NCI-H524 treated with DMSO at 0.1 percent for 48 hours (cell line): Measurements from ENCODE around the gene DEAF1.
"Not testable (repeated sequence)": the region's sequence is repeated elsewhere in the genome, so short reads cannot be mapped to it uniquely, and the experiment has no call there.

Experiments
- DNase-seq: peaks from one replicate; lab custom pipeline; 2025; lab: John Stamatoyannopoulos, UW

Gene DEAF1, protein sequence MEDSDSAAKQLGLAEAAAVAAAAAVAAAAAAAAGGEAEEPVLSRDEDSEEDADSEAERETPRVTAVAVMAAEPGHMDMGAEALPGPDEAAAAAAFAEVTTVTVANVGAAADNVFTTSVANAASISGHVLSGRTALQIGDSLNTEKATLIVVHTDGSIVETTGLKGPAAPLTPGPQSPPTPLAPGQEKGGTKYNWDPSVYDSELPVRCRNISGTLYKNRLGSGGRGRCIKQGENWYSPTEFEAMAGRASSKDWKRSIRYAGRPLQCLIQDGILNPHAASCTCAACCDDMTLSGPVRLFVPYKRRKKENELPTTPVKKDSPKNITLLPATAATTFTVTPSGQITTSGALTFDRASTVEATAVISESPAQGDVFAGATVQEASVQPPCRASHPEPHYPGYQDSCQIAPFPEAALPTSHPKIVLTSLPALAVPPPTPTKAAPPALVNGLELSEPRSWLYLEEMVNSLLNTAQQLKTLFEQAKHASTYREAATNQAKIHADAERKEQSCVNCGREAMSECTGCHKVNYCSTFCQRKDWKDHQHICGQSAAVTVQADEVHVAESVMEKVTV

DNA sequence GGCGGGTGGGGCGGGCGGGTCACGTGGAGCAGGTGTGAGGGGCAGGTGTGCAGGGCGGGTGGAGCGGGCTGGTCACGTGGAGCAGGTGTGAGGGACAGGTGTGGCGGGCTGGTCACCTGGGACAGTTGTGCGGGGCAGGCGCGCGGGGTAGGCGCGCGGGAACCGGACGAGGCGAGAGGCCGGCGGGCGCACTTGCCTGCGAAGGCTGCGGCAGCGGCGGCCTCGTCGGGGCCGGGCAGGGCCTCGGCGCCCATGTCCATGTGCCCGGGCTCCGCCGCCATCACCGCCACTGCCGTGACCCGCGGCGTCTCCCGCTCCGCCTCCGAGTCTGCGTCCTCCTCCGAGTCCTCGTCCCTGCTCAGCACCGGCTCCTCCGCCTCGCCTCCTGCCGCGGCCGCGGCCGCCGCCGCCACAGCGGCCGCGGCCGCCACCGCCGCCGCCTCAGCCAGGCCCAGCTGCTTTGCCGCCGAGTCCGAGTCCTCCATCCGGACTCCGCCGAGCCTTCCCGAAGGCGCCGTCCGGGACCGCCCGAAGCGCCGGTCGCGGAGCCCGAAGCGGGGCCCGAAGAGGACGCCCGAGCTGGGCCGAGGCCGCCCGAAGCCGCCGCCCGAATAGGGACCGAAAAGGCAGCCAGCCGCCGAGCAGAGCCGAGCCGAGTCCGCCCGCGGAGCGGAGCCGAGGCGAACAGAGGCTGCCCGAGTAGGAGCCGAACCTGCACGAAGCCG, at the start of gene DEAF1:
Gene DEAF1 (minus strand): TSS at position 660 of the 725 bp plus-strand sequence. CDS start 175 bp downstream, at position 485.
- DNase-seq, result peak; percentile 54

DNA sequence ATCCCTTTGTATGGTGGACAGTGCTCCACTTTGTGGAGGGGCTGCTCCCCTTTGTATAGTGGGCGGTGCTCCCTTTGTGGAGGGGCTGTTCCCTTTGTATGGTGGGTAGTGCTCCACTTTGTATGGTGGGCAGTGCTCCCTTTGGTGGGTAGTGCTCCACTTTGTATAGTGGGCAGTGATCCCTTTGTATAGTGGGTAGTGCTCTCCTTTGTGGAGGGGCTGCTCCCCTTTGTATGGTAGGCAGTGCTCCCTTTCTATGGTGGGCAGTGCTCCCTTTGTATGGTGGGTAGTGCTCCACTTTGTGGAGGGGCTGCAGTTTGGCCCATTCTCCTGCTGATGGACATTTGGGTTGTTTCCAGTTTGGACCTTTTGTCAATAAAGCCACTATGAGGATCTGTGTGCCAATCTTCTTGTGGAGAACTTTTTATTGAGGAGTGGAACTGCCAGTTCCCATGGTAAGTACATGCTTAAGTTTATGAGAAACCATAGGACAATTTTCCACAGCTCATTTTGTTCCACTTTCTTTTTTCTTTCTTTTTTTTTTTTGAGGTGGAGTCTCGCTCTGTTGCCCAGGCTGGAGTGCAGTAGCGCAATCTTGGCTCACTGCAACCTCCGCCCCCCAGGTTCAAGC, 47.7 kb upstream of the DEAF1 start:
- DNase-seq, result no peak

DNA sequence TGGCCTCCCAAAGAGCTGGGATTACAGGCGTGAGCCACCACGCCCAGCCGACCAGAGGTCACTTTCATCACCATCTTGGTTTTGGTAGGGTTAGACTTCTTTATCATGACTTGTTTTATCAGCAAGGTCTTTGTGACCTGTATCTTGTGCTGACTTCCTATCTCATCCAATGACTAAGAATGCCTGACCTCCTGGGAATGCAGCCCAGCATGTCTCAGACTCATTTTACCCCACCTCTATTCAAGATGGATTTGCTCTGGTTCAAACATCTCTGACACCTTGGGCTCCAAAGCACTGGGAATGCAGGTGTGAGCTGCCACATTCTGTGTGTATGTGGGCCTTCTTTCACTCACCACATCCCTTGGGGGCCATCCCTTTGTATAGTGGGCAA, 47.1 kb upstream of the DEAF1 start:
- no peak for DNase-seq

DNA sequence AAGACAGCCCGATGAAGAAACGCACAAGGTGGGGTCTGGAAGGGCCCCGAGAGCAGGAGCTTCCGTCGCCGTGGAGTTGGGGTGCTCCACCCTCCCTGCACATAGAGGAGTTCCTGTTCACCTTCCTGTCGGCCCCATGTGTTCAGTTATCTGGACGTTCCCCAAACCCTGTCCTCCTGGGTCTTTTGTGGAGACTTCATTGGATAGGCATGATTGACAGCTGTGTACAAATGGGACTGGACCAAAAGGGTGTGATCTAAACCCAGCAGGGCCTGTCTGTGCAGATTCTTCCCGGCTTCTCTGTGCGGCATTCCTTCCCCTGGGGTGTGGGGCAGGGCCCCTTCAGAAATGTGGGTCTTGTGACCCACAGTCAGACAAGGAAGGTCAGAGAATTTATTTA, 42.9 kb upstream of the DEAF1 start:
- DNase-seq, result not testable (repeated sequence)

DNA sequence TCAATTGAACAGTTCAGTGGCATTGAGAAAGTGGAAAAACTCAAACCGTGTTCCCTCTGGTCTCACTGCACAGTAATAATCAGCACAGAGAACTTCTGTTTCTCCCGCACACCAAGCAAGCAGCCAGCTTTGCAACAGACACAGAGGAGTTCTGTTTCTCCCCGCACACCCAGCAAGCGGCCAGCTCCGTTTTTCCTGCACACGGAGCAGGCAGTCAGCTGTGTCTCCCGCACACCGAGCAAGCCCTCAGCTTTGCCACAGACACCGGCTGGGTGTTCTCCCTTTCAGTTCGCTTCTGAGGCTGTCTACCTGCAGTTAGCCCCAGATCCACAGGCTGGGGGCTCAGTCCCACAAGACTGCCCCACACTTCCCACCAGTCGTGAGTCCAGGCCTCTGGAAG, 42.3 kb upstream of the DEAF1 start:
- no peak for DNase-seq

DNA sequence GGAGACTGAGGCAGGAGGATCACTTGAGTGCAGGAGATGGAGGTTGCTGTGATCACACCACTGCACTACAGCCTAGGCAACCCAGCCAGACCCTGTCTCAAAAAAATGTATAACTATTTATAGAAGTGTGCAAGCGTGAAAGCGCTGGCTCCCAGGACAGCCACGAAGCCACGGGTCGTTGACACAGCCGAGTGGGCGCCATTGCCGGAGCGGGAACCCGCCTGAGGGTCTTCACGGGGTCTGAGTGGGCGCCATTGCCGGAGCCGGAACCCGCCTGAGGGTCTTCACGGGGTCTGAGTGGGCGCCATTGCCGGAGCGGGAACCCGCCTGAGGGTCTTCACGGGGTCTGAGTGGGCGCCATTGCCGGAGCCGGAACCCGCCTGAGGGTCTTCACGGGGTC, 39.5 kb upstream of the DEAF1 start:
- DNase-seq, result not testable (repeated sequence)

DNA sequence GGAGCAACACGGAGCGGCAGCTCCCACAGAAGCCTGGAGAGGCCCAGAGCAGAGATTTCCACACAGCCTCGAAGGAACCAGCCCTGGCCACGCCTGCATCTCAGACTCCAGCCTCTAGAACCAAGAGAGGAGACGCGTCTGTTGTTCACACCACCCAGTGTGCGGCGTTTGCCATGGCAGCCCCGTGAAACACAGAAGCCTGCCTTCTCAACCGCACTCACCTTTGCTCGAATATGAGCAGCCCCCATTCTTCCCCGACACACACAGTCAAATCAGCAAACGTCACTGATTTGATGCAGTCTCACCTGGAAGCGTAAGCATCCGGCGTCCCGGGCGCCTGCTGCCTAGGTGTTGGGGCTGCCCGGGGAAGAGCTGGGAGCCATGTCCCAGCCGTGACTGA, 38.0 kb upstream of the DEAF1 start:
- no peak for DNase-seq

DNA sequence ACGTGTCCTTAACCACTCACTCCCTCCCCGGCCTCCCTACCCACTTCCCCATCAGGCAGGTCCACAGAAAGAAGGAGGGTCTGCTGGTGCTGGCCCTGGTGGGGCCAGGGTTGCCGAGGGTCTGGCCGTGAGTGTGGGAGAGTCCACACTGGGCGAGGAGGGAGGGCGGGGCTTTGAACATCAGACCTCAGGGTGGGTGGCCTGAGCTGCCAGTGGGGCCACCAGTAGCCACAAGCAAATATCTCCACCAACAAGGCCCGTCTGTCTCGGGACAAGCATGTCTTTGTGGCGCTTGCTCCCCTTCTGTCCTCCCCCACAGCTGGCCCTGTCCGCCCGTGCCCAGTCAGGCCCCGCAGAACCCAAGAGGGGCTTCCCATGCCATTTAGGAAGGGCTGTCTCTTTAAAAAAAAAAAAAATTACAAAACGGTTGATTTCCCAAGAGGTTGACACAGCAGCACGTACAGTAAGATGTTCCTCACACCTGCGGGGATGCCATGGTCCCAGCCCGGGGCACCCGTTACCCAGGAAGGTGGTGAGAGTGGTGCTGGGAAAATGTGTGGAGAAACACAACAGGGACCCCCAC, 34.6 kb upstream of the DEAF1 start:
- no peak for DNase-seq

DNA sequence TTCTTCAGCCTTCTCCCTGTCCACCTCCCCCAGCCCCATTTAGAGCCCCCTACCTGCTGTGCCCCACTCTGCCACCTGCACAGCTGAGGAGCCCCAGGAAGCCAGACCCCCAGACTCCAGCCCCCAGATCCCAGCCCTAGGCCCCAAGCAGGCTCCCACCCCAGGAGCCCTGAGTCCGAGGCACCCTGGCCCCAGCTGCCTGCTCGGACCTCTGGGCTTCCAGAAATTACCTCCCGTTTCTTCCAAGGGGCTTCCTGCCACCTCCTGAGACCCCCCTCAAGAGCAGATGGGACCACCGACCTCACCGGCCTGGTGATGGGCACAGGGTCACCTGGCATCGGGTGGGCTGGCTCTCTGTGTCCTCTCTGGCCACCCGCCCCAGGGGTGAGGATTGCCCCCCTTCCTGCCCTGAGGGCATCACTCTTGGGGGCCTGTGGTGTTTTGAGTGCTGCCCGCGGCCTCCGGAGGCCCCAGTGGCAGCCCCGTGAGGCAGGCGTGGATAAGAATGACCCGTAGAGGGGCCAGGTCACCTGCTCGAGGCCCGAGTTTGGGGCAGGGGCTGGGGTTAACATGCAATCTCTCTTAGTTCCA, 34.0 kb upstream of the DEAF1 start:
- DNase-seq, result no peak

DNA sequence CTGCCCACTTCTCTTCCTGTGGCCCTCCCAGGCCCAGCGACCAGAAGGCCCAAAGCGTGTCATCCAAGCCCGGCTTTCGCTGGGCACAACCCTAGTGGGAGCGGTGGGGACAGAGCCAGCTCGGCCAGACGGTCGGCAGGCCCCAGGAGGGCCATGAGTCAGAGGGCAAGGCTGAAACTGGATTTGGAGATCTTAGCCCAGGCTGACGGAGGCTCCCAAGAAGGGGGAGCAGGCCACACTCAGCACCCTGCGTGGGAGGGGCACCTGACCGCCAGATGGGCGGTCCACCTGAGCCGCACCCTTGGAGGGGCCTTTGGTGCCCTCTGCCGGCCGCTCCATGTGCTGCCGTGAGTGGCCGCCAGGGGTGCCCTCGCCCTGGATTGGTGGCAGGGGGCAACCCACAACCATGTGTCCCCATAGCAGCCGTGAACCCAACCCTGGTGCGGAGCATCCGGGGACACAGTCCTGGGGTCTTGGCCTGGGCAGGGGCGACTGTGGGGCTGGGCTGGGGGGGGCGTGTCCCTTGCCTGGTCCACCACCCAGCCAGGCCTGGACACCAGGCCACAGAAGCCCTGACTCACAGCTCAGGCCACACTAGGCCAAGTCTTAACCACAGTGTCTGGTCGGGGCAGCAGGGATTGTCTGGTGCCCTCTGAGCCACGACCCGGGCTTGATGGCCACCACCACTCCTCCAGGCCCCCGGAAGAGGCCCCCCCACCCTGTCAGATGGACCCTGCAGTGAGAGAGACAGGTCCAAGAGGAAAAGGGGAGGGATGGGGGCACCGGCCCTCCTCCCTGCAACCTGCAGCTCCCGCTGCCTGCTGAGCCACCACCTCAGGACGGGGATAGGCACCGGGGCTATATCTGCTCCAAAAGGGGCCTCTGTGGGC, 33.1 kb upstream of the DEAF1 start:
- no peak for DNase-seq

DNA sequence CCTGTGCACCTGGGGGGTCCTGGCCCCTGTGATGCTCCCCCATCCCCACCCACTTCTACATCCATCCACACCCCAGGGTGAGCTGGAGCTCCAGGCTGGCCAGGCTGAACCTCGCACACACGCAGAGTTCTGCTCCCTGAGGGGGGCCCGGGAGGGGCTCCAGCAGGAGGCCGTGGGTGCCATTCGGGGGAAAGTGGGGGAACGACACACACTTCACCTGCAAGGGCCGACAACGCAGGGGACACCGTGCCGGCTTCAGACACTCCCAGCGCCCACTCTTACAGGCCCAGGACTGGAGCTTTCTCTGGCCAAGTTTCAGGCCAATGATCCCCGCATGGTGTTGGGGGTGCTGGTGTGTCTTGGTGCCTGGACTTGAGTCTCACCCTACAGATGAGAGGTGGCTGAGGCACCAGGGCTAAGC, 32.3 kb upstream of the DEAF1 start:
- DNase-seq, result no peak

DNA sequence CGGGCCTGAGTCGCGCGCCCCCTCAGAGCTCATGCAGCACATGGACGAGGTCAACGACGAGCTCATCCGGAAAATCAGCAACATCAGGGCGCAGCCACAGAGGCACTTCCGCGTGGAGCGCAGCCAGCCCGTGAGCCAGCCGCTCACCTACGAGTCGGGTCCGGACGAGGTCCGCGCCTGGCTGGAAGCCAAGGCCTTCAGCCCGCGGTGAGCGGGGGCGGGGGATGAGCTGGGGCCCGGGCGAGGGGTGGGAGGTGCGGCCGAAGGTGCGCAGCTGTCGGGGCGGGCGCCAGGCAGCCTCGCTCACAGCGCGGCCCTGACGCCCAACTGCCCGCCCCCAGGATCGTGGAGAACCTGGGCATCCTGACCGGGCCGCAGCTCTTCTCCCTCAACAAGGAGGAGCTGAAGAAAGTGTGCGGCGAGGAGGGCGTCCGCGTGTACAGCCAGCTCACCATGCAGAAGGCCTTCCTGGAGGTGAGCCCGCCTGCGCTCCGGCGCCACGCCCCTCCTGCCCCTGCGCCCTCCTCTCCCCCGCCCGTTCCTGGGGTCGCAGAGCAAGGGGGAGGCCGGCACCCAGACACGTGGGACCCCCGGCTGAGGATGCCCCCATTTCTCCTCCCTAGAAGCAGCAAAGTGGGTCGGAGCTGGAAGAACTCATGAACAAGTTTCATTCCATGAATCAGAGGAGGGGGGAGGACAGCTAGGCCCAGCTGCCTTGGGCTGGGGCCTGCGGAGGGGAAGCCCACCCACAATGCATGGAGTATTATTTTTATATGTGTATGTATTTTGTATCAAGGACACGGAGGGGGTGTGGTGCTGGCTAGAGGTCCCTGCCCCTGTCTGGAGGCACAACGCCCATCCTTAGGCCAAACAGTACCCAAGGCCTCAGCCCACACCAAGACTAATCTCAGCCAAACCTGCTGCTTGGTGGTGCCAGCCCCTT, 31.5 kb upstream of the DEAF1 start:
- no peak for DNase-seq

DNA sequence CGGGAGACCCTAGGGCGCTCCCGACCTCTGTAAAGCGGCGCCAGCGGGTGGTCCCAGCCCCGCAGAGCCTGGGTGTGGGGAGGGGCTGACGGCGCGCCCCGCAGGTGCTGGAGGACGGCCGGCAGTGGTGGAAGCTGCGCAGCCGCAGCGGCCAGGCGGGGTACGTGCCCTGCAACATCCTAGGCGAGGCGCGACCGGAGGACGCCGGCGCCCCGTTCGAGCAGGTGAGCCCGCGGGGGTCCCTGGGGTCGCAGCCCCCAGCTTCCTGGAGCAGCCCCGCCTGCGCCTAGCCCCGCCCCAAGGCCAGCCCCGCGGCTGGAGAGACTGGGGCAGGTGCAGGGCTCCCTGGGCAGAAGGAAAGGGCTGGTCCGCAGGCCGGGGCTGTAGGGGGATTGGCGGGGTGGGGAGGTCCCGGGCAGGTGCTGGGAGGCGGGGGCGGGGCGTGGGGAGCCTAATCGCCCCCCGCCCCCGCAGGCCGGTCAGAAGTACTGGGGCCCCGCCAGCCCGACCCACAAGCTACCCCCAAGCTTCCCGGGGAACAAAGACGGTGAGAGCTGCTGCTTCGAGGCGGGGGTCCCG, 30.7 kb upstream of the DEAF1 start:
- no peak for DNase-seq

DNA sequence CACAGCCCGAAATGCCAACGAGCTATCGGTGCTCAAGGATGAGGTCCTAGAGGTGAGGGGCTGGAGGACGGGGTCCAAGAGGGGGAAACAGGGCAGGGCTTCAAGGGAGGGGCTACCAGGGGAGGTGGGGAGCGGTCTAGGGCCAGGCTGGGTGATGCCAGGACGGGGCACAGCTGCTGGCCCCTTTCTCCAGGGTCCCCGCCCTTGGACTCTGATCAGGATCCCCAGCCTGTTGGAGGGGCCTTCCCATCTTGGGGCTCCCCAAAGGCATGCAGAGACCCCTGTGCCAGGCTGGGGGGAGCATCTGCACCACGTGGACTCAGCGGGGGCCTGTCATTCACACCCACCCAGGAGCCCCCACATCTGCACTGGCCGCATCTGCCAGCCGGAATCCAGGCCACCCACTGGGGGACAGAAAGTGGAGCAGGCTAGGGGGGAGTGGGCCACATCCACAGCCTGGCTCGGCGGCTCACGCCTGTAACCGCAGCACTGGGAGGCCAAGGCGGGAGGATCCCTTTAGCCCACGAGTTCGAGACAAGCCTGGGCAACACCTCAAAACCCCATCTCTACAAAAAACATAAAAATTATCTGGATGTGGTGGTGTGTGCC, 29.9 kb upstream of the DEAF1 start:
- no peak for DNase-seq

DNA sequence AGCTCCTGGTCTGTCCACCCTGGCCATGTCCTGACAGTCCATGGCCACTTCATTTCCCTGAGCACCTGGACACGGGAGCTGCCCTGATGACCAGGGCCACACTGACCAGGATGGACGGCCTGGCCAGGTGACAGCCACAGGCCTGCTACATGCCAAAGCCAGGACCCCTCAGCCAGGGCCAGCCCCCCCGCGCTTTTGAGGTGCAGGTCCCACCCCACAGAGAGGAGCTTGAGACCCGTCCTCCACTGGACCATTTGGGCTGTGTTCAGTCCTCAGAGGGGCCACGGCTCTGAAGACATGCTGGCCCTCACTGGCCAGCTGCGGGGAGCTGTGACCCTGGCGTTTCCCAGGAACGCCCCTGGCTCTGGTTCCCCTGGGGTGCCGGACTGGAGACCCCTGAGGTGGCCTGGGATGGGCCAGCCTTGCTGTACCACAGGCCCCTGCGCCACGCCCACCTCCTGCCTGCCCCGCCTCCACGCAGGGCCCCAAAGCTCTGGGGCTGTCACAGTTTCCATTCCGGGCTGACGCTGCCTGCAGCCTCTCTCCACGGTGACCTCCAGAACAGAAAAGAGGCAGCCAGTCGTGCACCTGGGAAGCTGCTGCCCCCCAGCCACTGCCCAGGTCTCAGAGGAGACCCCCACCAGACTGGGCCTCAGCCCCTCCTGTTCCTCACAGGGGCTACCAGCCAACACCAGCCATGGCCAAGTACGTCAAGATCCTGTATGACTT, 29.2 kb upstream of the DEAF1 start:
- no peak for DNase-seq

DNA sequence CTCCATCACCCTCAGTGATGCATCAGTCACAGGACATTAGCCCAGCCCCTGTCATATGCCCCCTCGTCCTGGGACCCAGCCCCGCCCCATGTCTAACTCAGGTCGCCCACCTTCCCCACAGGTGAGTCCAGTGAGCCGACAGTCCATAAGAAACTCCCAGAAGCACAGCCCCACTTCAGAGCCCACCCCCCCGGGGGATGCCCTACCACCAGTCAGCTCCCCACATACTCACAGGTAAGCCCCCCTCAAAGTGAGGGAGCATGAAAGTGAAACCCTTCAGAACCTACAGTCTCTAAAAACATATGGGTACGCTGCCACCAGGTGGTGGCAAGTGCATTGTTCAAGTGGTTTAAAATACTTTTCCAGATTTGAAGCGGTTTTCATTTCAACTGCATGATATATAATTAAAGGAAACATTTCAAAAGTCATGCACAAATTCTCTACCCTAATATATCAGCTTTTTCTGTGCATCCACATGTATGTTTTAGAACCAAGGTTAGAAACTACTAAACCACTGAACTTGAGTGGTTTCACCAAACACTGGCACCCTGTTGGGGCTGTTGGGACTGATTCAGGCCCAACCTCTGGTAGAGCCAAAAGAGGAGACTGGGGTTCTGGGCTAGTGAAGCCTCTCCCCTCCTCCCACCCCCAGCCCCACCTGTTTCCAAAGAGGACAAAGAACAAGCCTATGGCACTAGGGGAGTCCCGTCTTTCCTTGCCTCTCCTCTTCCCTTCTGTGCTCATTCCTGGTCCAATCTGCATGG, 28.3 kb upstream of the DEAF1 start:
- no peak for DNase-seq

DNA sequence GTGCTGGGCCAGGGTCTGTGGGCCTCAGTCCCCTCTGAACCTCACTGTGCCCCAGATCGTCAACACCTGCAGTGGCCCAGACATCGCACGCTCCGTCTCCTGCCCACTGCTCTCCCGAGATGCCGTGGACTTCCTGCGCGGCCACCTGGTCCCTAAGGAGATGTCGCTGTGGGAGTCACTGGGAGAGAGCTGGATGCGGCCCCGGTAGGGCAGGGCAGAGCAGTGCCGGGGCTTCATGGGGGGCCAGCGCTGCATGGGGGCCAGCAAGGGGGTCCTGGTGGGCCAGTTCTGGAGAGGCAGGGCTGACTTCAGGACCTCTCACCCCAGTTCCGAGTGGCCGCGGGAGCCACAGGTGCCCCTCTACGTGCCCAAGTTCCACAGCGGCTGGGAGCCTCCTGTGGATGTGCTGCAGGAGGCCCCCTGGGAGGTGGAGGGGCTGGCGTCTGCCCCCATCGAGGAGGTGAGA, 27.4 kb upstream of the DEAF1 start:
- DNase-seq, result no peak
